Measurements from ENCODE around the gene MACROD2. TPM values are rescaled to one million over a fixed set of nuclear protein-coding genes. Genes with fewer than 3 reads are reported as not detected.

MACROD2 gene
- polyA plus RNA-seq, 2 of the 4 experiments (the other 2 are of a cell fraction) = 0.96 to 1.3 TPM

GRCh38 chr20:14589383-14589782 is 594.1 kb downstream of the MACROD2 start:
- ATAC-seq = no peak
- no peaks in the 10 kb centered on the region for H3K4me1 ChIP-seq
- ChIA-PET POLR2A (no interaction called here), CTCF (no interaction called here)
- peak; percentile 85 for FAIRE-seq
- H3K27ac ChIP-seq = no peak overlapping the region
- TF ChIP-seq TFCP2L1 (CRISPR knock-in tag; IDR thresholded peaks at IDR 0.05) = no peak
- no peak for TF ChIP-seq RFX5 (IDR thresholded peaks at IDR 0.05)
- TF ChIP-seq E2F6 (IDR thresholded peaks at IDR 0.05; ENCODE audit: borderline replicate concordance, low read depth) = no peak
- no peak for TF ChIP-seq MAFK (IDR thresholded peaks at IDR 0.05; ENCODE audit: partially characterized antibody)
- TF ChIP-seq MAX (IDR thresholded peaks at IDR 0.05) = no peak
- no peak for TF ChIP-seq MAZ (IDR thresholded peaks at IDR 0.05; ENCODE audit: borderline replicate concordance, low read depth, low read length)
- TF ChIP-seq EHMT2 (IDR thresholded peaks at IDR 0.05; ENCODE audit: low read depth) = no peak
- no peak for TF ChIP-seq EP300 (IDR thresholded peaks at IDR 0.05)
- TF ChIP-seq USF2 (IDR thresholded peaks at IDR 0.05) = no peak
- no peak for TF ChIP-seq RARB (CRISPR knock-in tag; IDR thresholded peaks at IDR 0.05)
- TF ChIP-seq BHLHE40 (IDR thresholded peaks at IDR 0.05; ENCODE audit: low read depth, low read length) = no peak
- no peak for TF ChIP-seq EHF (CRISPR knock-in tag; IDR thresholded peaks at IDR 0.05)
- TF ChIP-seq HEYL (CRISPR knock-in tag; IDR thresholded peaks at IDR 0.05) = no peak
- TF ChIP-seq KDM5A (IDR thresholded peaks at IDR 0.05) = no peak
- no peak for TF ChIP-seq MYC (IDR thresholded peaks at IDR 0.05; ENCODE audit: borderline replicate concordance, low read length)
- no peak for TF ChIP-seq PHF8 (IDR thresholded peaks at IDR 0.05; ENCODE audit: borderline replicate concordance, low read depth)
- H3K4me3 ChIP-seq = no peak overlapping the region
- peaks cover 14% of the 10 kb centered on the region; the same call in 2 of the 3 replicates for H3K9me3 ChIP-seq
- H3K4me2 ChIP-seq = no peak overlapping the region
- DNase-seq (ENCODE audit: low read depth in 1 of 2, low spot score in 1 of 2) = no peak
- 24% methylated on average over 2 of the region's 2 CpGs for WGBS (ENCODE audit: missing lambda C conversion rate)

- WGBS (ENCODE audit: missing lambda C conversion rate) = 88% methylated on average over 8 of the region's 8 CpGs
- Histone ChIP-seq H3K9me3 (no peaks in the 10 kb centered on the region), H3K4me1 (no peaks in the 10 kb centered on the region), H3K4me3 (no peak overlapping the region), H3K27ac (no peak overlapping the region), H3K4me2 (no peak overlapping the region)
- no peak for DNase-seq (ENCODE audit: low read depth in 1 of 2, low spot score in 1 of 2)
- ChIA-PET CTCF (no interaction called here), POLR2A (no interaction called here)
- TF ChIP-seq POLR2AphosphoS2 (conservative IDR thresholded peaks at IDR 0.05; ENCODE audit: low read length) (no peak), SMC3 (IDR thresholded peaks at IDR 0.05) (no peak), RARB (CRISPR knock-in tag; IDR thresholded peaks at IDR 0.05) (no peak), CBX8 (IDR thresholded peaks at IDR 0.05) (no peak), NPAS2 (CRISPR knock-in tag; IDR thresholded peaks at IDR 0.05; ENCODE audit: borderline replicate concordance) (no peak), CHD4 (IDR thresholded peaks at IDR 0.05; ENCODE audit: borderline replicate concordance) (no peak)
- FAIRE-seq = no peak
- no peak for ATAC-seq
Observed at GRCh38 chr20:14595051-14595450, 599.7 kb downstream of the MACROD2 start.

- TF ChIP-seq E2F6 (IDR thresholded peaks at IDR 0.05; ENCODE audit: borderline replicate concordance, low read depth) (no peak), HDAC2 (IDR thresholded peaks at IDR 0.05) (no peak), POLR2AphosphoS2 (conservative IDR thresholded peaks at IDR 0.05; ENCODE audit: low read length) (no peak)
- Histone ChIP-seq H3K4me2 (no peak overlapping the region), H3K4me1 (no peaks in the 10 kb centered on the region), H3K9me3 (no peaks in the 10 kb centered on the region), H3K27ac (no peak overlapping the region), H3K4me3 (no peak overlapping the region)
- CTCF ChIA-PET = interaction anchor here (0.6 kb wide), 1 partner anchor 299 kb away, joined by 3 read pairs; no protein-coding TSS in a partner anchor
- peak; percentile 61 for FAIRE-seq
- POLR2A ChIA-PET = no interaction called here
- no peak for ATAC-seq
- no peak for DNase-seq (ENCODE audit: low read depth in 1 of 2, low spot score in 1 of 2)
Observed at GRCh38 chr20:14597206-14597715, 601.9 kb downstream of the MACROD2 start.

All from A549 (cell line).